Measurements from ENCODE around the gene KRT37.

- no peak for TF ChIP-seq CTCF (IDR thresholded peaks at IDR 0.05)
- TF ChIP-seq POLR2A (IDR thresholded peaks at IDR 0.05) = no peak
Measured at GRCh38 chr17:41396996-41397660, 27.3 kb downstream of the KRT37 start, which contains the start of gene KRT31.

All from thyroid gland (tissue), 4 donors.